ENCODE data around the gene ZNF296. TPM values are rescaled to one million over a fixed set of nuclear protein-coding genes. Genes with fewer than 3 reads are reported as not detected.

The ZNF296 gene
- total RNA-seq, 1 donor from 2014 or later = 1.7 TPM

DNA sequence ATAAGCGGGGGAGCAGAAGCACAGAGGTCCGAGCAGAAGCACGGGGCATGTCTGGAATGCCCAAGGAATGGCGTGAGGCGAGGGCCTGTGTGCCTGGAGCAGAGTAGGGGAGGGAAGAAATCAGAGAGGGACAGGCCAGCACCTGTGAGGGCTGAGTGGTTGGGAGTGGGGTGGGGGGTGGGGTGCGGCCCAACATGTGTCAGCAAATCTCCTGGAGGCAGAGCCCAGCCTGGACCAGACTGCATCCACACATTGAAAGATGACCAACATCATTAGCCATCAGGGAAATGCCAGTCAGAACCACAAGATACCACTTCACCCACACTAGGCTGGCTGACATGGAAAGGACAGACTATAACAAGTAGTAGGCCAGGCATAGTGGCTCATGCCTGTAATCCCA lies 26.2 kb downstream of the ZNF296 start:
- Histone ChIP-seq H3K27ac (no peak overlapping the region), H3K9me3 (no peaks in the 10 kb centered on the region), H3K4me3 (no peak overlapping the region), H3K27me3 (no peaks in the 10 kb centered on the region), H3K36me3 (peaks cover 51% of the 10 kb centered on the region), H3K4me1 (peaks cover 8% of the 10 kb centered on the region)
- DNase-seq (no peak), ATAC-seq (peak; percentile 21)
- intact Hi-C loops (cut with DNase I) = no loop called here
- no peak for TF ChIP-seq CTCF (IDR thresholded peaks at IDR 0.05)

GRCh38 chr19:45049073-45049736 lies 27.1 kb downstream of the ZNF296 start:
- no peak for TF ChIP-seq CTCF (IDR thresholded peaks at IDR 0.05)
- no peak for ATAC-seq
- intact Hi-C loops (cut with DNase I) = no loop called here
- H3K36me3 ChIP-seq = peaks cover 51% of the 10 kb centered on the region
- no peak for DNase-seq
- H3K27me3 ChIP-seq = no peaks in the 10 kb centered on the region
- H3K27ac ChIP-seq = no peak overlapping the region
- no peak overlapping the region for H3K4me3 ChIP-seq
- no peaks in the 10 kb centered on the region for H3K9me3 ChIP-seq
- peaks cover 8% of the 10 kb centered on the region for H3K4me1 ChIP-seq

DNA sequence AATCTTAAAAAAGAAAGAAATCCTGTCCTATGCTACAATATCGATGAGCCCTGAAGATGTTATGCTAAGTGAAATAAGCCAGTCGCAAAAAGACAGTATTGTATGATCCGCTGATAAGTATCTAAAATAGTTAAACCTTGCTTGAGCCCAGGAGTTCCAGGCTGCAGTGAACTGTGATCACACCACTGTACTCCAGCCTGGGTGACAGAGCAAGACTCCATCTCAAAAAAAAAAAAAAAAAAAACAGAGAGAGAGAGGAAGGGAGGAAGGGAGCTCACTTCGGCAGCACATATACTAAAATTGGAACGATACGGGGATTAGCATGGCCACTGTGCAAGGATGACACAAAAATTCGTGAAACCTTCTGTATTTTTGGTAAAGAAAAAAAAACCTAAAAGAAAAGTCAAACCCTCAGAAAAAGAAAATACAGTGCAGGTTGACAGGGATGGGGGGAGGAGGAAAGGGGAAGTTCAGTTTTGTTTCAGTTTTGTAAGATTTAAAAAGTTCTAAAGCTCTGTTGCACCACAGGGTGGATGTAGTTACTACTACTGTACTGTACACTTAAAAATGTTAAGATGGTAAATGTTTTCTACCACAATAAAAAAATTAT lies 29.0 kb downstream of the ZNF296 start:
- no peak overlapping the region for H3K27ac ChIP-seq
- peak; percentile 59 for ATAC-seq

DNA sequence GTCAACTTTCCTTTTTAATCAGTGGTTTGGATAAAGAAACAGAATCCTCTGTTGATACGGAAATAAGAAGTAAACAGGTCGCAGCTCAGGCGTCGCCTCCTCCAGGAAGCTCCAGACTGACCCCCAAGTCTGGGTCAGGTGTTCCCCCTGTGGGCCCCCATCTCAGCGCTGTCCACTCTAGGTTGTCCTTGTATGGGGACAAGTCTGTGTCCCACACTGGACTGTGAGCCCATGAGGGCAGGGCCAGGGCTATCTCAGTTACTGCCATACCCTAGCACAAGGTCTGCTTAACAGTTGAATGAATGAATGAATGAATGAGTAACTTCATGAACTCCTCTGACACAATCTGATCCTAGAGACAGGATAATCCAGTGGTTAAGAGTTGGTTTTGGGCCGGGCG lies 29.9 kb downstream of the ZNF296 start:
- TF ChIP-seq CTCF (IDR thresholded peaks at IDR 0.05) = no peak
- no peak overlapping the region for H3K27ac ChIP-seq
- H3K27me3 ChIP-seq = no peaks in the 10 kb centered on the region
- intact Hi-C loops (cut with DNase I) = no loop called here
- no peaks in the 10 kb centered on the region for H3K9me3 ChIP-seq
- no peak for ATAC-seq
- H3K4me3 ChIP-seq = no peak overlapping the region
- H3K36me3 ChIP-seq = peaks cover 52% of the 10 kb centered on the region
- peaks cover 13% of the 10 kb centered on the region for H3K4me1 ChIP-seq
- no peak for DNase-seq

More for the DNA sequence above, 29.0 kb downstream of the ZNF296 start:
- Histone ChIP-seq H3K9me3 (no peaks in the 10 kb centered on the region), H3K36me3 (peaks cover 47% of the 10 kb centered on the region), H3K4me3 (no peak overlapping the region), H3K4me1 (peaks cover 8% of the 10 kb centered on the region), H3K27me3 (no peaks in the 10 kb centered on the region)
- intact Hi-C loops (cut with DNase I) = no loop called here
- no peak for DNase-seq
- TF ChIP-seq CTCF (IDR thresholded peaks at IDR 0.05) = no peak

GRCh38 chr19:45045671-45046353 lies 30.5 kb downstream of the ZNF296 start:
- DNase-seq (no peak), ATAC-seq (peak; percentile 45)
- Histone ChIP-seq H3K4me3 (no peak overlapping the region), H3K9me3 (no peaks in the 10 kb centered on the region), H3K27me3 (no peaks in the 10 kb centered on the region), H3K4me1 (peaks cover 18% of the 10 kb centered on the region), H3K36me3 (peaks cover 55% of the 10 kb centered on the region), H3K27ac (no peak overlapping the region)
- intact Hi-C loops (cut with DNase I) = no loop called here
- no peak for TF ChIP-seq CTCF (IDR thresholded peaks at IDR 0.05)
